ENCODE measurements around the gene PPIL1.

DNA sequence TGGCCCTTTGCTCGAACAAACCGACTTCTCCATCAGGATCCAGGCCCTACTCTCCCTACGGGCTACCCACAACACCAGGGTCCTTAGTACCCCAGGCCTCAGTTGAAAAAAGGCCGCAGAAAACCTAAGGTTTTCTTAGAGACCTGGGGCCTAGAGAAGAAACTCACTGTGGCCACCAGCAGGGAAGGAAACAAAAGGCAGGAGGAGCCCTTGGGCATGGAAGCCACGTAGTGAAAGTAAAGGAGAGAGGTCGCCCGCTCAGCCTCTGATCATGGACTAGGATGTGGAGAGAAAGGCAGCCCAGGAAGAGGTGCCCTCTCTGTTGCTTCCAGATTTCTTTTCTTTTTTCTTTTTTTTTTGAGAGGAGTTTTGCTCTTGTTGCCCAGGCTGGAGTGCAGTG lies 66.9 kb downstream of the PPIL1 start:
- TF ChIP-seq, protein P1, sequence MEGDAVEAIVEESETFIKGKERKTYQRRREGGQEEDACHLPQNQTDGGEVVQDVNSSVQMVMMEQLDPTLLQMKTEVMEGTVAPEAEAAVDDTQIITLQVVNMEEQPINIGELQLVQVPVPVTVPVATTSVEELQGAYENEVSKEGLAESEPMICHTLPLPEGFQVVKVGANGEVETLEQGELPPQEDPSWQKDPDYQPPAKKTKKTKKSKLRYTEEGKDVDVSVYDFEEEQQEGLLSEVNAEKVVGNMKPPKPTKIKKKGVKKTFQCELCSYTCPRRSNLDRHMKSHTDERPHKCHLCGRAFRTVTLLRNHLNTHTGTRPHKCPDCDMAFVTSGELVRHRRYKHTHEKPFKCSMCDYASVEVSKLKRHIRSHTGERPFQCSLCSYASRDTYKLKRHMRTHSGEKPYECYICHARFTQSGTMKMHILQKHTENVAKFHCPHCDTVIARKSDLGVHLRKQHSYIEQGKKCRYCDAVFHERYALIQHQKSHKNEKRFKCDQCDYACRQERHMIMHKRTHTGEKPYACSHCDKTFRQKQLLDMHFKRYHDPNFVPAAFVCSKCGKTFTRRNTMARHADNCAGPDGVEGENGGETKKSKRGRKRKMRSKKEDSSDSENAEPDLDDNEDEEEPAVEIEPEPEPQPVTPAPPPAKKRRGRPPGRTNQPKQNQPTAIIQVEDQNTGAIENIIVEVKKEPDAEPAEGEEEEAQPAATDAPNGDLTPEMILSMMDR (IDR thresholded peaks at IDR 0.05): no peak
- no peak for TF ChIP-seq POLR2A (IDR thresholded peaks at IDR 0.05)

Measured in stomach (tissue), 4 donors.